GM21526 (cell line): ENCODE data around the gene RBSN.

Experiments
- ATAC-seq: cut with Tn5 transposase; IDR thresholded peaks from one replicate; pipeline ENCODE4 v1.9.1; 2021; ENCODE audit warnings: moderate library complexity; ENCODE audit not compliant: unreplicated experiment, low FRiP score

RBSN gene

DNA sequence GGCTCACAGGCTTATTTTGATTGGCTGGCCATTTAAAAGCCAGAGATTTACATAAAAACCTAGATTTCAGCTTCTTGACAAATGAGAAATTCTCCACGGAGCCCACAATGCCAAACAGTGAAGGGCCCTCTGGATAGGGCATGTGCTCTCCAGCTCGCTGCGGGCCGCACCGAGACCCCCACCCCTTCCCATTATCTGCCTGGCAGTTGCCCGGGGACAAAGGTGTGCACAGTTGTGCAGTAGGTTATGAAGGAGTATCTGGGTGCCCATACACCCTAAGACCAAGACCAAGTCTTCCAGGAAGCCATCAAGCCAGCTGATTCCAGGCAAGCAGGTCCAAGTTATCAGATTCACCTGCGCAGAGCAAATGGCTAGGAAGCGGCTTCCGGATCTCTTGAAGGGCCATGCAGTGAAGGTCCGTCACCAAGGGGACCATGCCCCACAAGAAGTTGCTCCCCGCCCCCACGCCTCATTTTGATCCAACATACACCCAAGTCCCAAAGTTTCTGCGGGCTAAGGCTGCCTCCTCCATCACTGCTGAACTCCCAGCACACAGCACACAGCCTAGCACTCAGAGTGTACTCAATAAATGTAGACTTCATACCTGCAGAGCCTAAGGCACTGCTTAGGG, 35.2 kb downstream of the RBSN start:
- ATAC-seq, result no peak

DNA sequence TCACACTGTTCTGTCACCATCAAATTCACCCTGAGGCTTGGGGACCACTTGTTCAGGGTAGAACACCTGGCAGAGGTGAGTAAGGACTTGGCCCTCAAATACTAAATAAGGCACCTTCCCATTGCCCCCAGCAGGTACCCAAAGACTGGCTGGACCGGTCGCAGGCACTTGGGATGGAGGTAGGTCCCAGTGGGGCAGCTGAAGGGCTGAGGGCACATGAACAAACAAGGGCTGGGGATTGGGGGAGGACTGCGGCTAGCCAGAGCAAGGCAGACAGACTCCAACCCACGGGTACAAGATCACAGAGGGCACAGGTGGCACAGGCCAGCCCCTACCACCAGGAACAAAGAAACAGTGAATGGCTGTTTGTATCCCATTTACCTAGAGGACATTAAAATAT, 35.7 kb downstream of the RBSN start:
- ATAC-seq, result no peak

DNA sequence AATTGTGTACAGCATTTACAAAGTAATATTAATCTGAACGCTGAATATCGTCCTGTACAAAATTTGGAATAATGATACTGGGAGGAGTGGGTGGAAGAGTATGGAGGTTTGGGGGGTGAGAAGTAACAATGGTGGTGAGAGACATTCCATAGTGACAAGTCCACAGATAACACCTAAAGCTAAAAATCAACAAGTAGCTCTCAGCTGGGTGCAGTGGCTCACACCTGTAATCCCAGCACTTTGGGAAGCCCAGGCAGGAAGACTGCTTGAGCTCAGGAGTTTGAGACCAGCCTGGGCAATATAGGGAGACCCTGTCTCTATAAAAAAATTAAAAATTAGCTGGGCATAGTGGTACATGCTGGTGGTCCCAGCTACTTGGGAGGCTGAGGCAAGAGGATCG, 38.9 kb downstream of the RBSN start:
- ATAC-seq, result no peak

DNA sequence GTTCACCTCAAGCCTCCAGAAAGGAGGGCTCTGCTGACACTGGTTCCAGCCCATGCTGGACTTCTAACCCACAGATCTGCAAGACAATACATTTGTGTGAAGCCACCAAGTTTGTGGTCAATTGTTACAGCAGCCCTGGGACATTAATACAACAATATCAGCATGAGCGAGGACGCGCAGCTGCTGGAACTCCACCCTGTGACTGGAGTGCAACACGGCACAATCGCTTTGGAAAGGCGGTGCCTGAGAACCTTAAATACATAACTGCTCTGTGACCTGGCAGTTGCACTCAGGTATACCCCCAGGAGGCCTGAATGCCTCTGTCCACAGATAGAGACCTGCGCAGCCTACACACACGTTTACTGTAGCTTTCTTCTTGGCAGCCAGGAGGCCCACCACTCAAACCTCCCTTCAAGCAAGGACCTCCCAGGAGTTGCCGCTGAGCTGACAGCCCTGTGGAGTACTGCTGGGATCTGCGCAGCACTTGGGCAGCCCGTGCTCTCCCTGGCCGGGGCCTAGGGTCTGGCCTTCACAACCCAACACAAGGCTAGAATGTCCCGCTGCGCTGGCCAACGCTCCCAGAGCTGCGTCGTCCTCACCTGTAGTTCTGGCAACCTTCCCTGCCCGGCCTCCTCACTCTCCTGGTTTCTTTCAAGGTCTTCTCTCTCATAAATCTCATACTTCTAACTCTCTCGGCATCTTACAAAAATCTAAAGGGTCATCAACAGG, 42.1 kb downstream of the RBSN start:
- no peak for ATAC-seq

DNA sequence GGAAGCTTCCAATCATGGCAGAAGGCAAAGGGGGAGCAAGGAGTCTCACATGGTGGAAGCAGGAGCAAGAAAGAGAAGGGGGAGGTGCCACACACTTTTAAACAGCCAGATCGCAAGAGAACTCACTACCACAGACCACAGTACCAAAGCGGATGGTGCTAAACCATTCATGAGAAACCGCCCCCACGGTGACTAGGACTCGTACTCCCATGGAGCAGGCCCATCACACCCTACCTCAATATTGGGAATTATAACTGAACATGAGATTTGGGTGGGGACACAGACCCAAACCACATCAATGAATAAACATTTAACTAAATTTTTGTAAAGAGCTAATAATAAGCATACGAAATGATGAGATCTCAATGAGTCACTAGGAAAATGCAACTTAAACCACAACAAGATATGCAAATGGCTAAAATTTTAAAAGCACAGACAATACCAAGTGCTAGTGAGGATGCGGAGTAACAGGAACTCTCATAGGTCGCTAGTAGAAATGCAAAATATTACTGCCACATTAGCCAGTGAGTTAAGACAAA, 43.9 kb downstream of the RBSN start:
- no peak for ATAC-seq

DNA sequence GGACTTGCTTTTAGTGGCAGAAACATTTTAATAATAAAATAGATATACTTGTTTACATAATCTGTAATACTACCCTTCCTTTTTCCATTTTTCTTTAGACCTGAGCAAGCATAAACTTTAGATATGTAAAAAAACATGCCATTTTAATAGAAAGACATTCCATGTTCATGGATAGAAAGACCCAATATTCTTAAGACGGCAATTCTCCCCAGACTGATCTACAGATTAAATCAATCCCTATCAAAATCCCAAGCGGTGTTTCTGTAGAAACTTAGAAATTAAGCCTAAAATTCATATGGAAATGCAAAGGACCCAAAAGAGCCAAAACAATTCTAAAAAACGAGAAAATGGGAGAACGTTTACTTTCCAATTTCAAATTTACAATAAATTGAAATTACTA, 45.4 kb downstream of the RBSN start:
- no peak for ATAC-seq

DNA sequence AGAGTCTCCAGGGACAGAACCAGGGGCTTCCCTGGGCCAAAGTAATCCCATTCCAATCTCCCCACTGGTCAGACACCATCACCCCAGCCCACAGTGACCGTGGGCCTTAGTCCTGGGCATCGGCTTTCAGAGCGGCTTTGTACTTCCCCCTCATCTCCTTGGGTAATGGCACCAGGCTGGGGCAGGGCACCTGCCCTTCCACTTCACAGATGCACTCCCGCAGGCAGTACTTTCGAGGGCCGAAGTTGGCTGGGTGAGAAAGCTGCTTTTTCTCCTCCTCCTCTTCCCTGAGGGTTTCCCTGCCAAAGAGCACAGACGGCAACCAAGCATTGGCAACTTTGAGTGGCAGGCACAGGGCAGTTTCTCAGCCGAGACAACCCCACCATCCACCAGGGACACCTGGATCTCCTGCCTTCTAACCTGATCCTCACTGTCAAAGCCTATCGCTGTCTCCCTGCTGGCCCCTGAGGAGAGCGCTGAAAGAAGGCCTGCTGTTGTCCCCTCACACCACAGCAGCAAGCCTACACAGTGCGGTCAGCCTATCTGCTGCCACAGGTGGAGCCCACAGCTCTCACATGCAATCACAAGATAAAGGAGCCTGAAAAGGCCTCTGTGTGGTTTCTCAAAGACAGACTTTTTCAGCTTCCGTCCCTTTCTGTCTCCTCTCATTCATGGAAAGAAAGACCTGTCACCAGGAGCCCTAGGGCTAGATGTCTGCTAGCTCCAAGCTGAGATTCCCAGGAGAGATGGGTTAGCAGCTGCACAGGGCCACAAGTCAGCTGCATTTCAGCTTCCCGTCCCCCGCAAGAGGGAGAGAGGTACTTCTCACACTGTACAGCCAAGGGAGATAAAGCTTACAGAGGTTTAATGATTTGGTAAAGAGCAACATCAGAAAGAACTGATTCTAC, 46.4 kb downstream of the RBSN start:
- ATAC-seq, result no peak

DNA sequence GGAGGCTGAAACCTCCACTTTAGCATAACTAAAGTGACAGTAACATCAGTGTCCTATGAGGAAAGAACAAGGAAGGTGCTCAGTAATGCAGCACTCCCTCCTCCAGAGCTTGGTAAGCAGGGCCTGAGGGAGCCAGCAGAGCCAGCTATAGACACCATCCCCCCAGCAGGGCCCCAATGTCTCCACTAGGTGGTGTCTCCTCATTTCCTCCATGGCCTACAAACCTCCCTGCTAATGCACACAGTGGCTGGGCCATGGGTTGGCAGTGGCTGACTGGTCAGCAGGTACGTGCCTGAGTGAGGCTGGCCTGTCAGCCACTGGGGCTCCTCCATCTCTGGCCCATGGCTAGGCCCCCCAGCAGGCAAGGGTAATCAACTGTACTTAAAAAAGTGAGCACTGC, 47.4 kb downstream of the RBSN start:
- ATAC-seq, result no peak

DNA sequence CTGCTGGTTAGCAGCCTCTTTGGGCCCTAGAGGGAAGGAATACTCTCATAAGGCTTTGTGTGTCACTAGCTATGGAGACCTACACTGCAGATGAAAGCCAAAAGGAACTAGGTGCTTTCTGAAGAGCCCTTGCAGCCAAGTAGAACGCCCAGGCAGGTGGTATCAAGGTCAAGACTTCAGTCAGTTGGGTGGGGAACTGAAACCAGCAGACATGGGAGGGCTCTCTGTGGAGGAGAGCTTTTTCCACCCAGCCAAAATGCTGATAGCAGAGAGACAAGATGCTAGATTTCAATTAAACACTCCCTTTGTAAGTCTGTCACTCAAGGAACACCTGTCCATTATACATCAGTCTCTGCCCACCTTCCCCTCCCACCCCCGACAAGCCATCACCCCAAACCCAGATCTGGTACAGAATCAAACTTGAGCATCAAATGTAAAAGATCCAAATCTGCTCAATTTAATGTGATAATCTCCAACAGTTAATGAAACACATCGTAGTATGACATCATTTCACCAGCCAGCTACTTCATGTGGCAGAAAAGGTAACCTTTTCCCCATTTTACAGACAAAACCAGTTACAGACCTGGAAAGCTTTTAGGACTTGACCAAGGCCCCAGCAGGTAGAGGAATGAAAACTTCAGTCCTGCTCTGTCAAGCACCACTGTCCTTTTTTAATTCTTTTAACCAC, 48.4 kb downstream of the RBSN start:
- peak; percentile 82 for ATAC-seq

DNA sequence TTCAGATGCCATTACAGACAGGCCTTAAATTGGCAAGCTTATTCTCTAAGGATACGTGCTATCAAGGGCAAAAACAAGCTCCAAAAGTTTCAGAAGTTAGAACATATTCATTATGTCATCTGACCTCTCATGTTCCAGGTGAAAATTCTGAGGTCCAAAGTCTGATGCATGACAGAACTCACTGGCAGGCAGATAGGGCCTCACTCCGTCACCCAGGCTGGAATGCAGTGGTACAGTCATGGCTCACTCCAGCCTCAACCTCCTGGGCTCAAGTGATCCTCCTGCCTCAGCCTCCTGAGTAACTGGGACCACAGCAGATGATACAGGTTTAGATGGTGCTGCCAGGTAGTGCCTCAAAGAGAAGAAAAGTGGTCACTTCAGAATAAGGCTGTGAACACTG, 49.4 kb downstream of the RBSN start:
- no peak for ATAC-seq

DNA sequence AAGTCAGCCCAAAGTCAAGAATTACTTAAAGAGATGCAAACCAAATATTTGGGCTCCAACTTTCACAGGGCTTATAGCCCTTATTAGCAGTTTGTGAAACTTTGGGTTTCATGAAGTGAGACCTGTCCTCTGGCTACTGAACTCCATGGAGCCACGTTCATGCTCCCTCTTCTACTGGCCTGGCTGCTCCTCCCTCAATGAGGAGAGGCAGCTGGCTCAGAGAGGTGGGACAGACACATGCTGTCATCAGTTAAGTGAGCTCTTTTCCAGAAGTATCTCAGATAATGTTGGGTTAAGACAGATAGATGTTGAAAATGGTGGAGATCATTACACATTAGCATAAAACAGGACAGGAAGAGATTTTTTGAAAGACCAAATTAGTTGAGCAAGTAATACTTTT, 53.3 kb downstream of the RBSN start:
- no peak for ATAC-seq

DNA sequence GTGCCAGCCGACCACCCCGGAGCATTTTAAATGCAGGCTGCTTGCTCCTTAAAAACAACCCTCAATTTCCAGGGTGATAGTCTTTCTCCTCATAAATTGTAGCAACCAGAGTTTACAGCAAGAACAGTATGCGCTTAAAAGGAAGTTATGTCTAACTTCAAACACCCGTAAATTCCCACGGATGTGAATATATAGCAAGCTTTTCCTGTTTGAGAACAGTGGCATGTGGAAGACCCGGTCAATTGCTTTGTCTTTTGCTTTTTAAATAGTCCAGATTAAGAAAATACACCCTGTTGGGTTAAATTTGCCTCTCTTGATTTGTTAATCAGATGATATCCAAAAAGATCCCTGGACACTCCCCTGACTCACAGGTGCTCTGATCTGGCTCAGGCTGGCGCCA, 54.6 kb downstream of the RBSN start:
- no peak for ATAC-seq

DNA sequence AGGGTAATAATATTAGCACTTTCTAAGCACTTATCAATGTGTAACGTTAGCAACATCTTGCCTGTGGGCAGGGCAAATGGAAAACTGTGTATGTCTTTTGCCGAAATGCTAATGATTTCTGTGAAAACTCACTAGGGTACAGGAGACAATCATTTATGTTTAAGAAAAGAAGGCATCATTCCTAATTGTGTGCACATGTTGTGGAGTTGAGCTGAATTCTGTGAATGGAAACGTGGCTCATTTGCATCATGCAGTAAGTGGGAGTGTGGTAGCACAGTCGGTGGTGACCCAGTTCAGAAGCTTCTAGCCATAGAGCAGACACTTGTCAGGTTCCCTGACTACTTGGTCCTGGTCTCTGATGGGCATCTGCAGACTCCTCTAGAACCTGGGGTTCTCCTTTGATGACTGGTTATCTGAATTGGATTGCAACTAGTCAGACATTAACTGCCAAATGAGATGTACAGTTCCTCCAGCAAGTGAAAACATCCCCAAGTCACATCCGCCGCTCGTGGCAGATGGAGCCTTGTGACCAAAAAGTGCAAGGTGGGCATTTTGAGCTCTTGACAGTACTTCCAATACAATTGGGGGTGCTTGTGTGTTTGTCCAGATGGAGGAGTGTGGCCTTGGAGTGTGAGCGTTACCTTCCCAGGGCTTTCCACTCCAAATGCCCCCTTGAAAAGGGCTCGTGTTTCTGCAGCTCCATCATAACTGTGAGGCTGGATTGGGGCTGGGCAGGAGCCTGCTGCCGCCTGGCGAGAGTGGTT, 55.4 kb downstream of the RBSN start:
- ATAC-seq, result no peak

DNA sequence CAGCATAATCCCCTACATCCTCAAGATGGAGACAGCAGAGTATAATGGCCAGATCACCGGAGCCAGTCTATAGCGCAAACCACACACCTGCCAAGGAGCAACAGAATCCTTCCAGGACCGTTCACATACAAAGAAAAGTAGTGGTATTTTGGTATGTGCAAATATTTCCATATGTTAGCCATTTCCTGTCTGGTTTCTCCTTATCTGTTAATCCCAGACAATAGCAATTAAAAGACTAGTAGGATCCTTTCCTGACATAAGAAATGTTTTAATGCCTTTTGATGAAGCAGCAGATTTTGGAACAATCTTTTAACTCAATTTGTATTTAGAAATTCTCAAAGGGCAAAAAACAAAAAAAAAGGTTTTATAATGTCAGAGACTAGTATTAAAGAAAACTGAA, 56.0 kb downstream of the RBSN start:
- ATAC-seq, result no peak

DNA sequence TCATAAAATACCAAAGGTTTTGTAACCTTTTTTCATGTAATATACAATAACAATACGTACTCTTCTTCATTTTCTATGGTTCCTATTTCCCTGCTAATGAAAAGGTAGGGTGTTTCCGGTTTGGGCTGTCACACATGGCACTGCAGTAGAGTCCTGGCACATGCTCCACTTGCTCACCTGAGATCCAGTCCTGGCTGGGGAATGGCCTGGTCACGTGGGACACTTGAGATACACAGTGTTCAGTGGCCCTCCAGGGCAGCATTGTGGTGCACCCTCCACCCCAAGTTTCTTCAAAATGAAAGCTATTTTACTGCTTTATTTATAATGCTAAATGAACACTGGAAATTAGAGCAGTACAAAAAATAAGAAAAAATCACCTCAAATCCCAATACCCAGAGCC, 57.0 kb downstream of the RBSN start:
- ATAC-seq, result no peak

DNA sequence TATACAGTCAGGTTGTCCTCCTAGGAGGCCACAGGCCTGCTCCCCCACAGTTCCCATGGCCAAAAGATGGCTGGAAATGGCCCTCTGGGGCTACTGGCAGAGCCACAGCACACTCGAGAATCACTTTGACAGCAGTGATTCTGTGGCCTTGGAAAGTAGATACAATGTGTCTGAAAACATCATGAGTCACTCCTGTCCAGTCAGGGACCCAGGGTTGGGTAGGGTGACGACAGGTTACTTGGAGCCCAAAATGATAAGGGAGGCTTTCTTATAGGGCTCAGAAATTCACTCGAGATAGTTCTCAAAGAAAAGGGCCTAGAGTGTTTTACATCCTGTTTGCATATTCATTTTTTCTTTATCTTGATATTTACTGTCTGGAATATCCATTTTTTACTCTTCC, 58.1 kb downstream of the RBSN start:
- no peak for ATAC-seq

DNA sequence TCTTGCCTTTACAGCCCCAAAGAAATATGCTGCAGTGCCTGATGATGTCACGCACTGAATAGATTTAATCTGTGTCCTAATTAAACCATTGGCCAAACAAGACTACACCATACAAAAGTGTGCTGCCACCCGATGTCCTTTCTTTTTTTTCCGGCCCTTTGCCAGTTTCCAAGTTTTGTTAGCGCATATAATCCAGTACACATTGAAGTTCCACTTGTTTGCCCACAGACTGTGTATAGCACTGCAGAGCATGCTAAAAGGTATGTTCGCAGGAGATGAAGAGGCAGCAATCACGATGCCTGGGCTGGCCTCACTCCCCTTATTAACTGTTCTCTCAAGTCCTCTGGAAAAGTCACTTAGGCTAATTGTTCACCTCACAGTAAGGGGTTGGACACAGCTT, 60.6 kb downstream of the RBSN start:
- no peak for ATAC-seq

DNA sequence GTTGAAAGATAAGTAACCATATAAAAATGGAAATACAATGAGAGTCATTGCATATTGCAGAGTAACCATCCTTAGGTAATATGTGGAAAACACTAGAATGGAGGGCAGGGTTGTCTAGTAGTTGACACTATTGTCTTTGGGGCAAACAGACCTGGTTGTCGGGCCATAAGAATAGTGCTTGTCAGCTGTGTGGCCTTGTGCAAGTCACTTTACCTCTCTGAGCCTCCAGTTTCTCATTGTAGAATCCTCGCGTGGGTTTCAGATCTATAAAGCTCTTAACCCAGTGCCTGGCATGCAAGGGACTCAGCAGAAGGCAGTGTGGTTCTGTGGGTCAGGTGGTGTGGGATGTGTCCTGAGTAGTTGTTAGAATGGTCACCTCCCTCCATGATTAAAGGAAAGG, 65.8 kb downstream of the RBSN start:
- ATAC-seq, result no peak

DNA sequence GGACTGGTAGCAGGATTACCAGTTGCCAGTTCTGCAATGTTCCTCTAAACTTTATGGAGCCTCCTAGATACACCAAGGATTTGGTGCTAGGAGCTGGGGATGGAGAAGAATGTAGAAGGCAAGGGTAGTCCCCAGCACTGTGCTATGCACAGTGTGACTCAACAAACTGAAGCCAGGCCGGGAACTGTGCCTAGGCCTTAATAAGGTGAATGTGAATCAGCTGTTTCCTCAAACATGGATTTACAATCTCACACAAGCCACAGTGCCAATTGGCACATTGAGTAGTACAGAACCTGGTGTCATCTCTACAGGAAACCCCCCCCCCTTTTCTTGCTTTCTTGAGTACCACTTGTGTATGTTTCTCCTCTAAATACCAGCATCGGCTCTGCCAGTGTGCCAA, 66.3 kb downstream of the RBSN start:
- no peak for ATAC-seq

DNA sequence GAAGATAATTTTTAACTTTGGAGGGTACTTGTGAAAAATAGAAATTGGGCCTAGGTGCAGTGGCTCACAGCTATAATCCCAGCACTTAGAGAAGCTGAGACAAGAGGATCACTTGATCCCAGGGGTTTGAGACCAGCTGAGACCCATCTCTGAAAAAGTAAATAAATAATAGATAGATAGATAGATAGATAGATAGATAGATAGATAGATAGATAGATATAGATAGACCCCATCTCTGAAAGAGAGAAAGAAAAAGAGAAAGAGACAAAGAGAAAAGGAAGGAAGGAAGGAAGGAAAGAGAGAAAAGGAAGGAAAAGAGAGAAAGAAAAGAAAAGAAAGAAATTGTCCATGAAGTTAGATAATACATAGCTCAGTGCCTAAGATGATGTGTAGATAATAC, 69.3 kb downstream of the RBSN start:
- no peak for ATAC-seq
